MCF 10A (cell line): Measurements from ENCODE around the gene PRDM2. TPM values are rescaled to one million over a fixed set of nuclear protein-coding genes. Genes with fewer than 3 reads are reported as not detected.
A peak's percentile ranks its signal among the peaks of the same experiment; 100 is the strongest.
"Not testable (repeated sequence)": the region's sequence is repeated elsewhere in the genome, so short reads cannot be mapped to it uniquely, and the experiment has no call there.

Experiments
- BruUV-seq: library from RNA; stranded (reverse); fragments of 400-500 nt; replicated peaks from 2 replicates; lab custom pipeline; 2021; lab: Mats Ljungman, UMichigan
- CTCF ChIA-PET: fragments of 300-600 bp; sonication (Branson Sonifier 250); formaldehyde crosslinking; extraction: SDS; loops from one replicate; lab custom pipeline; 2021; ENCODE audit warnings: antibody characterized with exemption, inconsistent platforms; lab: Yijun Ruan, JAX
- POLR2A ChIA-PET: fragments of 300-600, 350-650 bp; sonication (Branson Sonifier 250); formaldehyde crosslinking; extraction: SDS; loops from one replicate; lab custom pipeline; 2020; ENCODE audit warnings: antibody characterized with exemption, inconsistent platforms; lab: Yijun Ruan, JAX
- DNase-seq: peaks from one replicate; pipeline ENCODE4 v3.0.0-alpha.2; 2018; ENCODE audit not compliant: unreplicated experiment
- H3K27ac Mint-ChIP-seq: one replicate; pipeline ENCODE4 v1.8.0; 2022; ENCODE audit warnings: mild to moderate bottlenecking, low read depth, mixed read lengths; ENCODE audit not compliant: unreplicated experiment
- H3K27me3 Mint-ChIP-seq: one replicate; pipeline ENCODE4 v1.8.0; 2022; ENCODE audit warnings: mixed read lengths; ENCODE audit not compliant: insufficient read depth, unreplicated experiment
- H3K36me3 Mint-ChIP-seq: one replicate; pipeline ENCODE4 v1.8.0; 2022; ENCODE audit warnings: mild to moderate bottlenecking, moderate library complexity, mixed read lengths; ENCODE audit not compliant: insufficient read depth, unreplicated experiment
- H3K4me1 Mint-ChIP-seq: one replicate; pipeline ENCODE4 v1.8.0; 2022; ENCODE audit warnings: mixed read lengths; ENCODE audit not compliant: insufficient read depth, unreplicated experiment
- H3K4me3 Mint-ChIP-seq: one replicate; pipeline ENCODE4 v1.8.0; 2022; ENCODE audit warnings: mild to moderate bottlenecking, moderate library complexity, mixed read lengths; ENCODE audit not compliant: unreplicated experiment
- H3K9me3 Mint-ChIP-seq: one replicate; pipeline ENCODE4 v1.8.0; 2022; ENCODE audit warnings: mixed read lengths; ENCODE audit not compliant: unreplicated experiment
- CTCF ChIP-seq: fragments of 200-600 bp; IDR thresholded peaks from one replicate; pipeline ENCODE4 v1.8.0; 2022; ENCODE audit warnings: antibody characterized with exemption, mild to moderate bottlenecking; ENCODE audit not compliant: unreplicated experiment
- intact Hi-C: fragments of 100-400 bp; cut with micrococcal nuclease; formaldehyde crosslinking; loops from 2 replicates; pipeline ENCODE4 v1.14.1; 2022
- total RNA-seq: library from RNA; stranded (reverse); gene quantifications from 2 replicates; pipeline ENCODE4 v1.2.3, GENCODE V29; 2022

The PRDM2 gene
- total RNA-seq, 1 experiment from 2014 or later = 26.6 TPM

- BruUV-seq = no TSS peak
- ChIA-PET CTCF (interaction anchor here (0.5 to 1.2 kb wide), 4 partner anchors 42 to 1364 kb away, joined by 3 read pairs; no protein-coding TSS in a partner anchor), POLR2A (interaction anchor here (1.6 to 2.0 kb wide), 2 partner anchors 19 to 266 kb away, joined by 3 to 6 read pairs; no protein-coding TSS in a partner anchor)
- intact Hi-C loops = no loop called here
- H3K27me3 Mint-ChIP-seq = no peaks in the 10 kb centered on the region
- DNase-seq = no peak
- H3K36me3 Mint-ChIP-seq = no peaks in the 10 kb centered on the region
- no peak for TF ChIP-seq CTCF
- peak overlapping the region; percentile 33 for H3K27ac Mint-ChIP-seq
- H3K4me3 Mint-ChIP-seq = no peak overlapping the region
- H3K4me1 Mint-ChIP-seq = peaks cover 12% of the 10 kb centered on the region
- H3K9me3 Mint-ChIP-seq = no peaks in the 10 kb centered on the region
These were observed 16.8 kb upstream of the PRDM2 start for GRCh38 chr1:13683206-13683605.

- H3K36me3 Mint-ChIP-seq = no peaks in the 10 kb centered on the region
- no peak for TF ChIP-seq CTCF
- intact Hi-C loops = no loop called here
- peaks cover 7% of the 10 kb centered on the region for H3K4me1 Mint-ChIP-seq
- ChIA-PET CTCF (interaction anchor here (1.1 to 1.2 kb wide), 2 partner anchors 22 to 38 kb away, joined by 3 to 4 read pairs; no protein-coding TSS in a partner anchor), POLR2A (no interaction called here)
- H3K27me3 Mint-ChIP-seq = no peaks in the 10 kb centered on the region
- H3K9me3 Mint-ChIP-seq = no peaks in the 10 kb centered on the region
- no peak for DNase-seq
- no peak overlapping the region for H3K27ac Mint-ChIP-seq
- H3K4me3 Mint-ChIP-seq = no peak overlapping the region
- no TSS peak for BruUV-seq
These were observed 12.8 kb upstream of the PRDM2 start for GRCh38 chr1:13687151-13687715.

- DNase-seq, H3K4me1 Mint-ChIP-seq, BruUV-seq, H3K27ac Mint-ChIP-seq, H3K36me3 Mint-ChIP-seq, intact Hi-C loops, H3K9me3 Mint-ChIP-seq, CTCF ChIA-PET, H3K27me3 Mint-ChIP-seq, H3K4me3 Mint-ChIP-seq: not testable (repeated sequence)
- POLR2A ChIA-PET = interaction anchor here (1.1 kb wide), 1 partner anchor 20 kb away, joined by 3 read pairs; no protein-coding TSS in a partner anchor
These were observed 6.9 kb upstream of the PRDM2 start for GRCh38 chr1:13693094-13693493.

GRCh38 chr1:13694886-13695684, 4.9 kb upstream of the PRDM2 start:
- Mint-ChIP-seq H3K36me3 (no peaks in the 10 kb centered on the region), H3K27me3 (no peaks in the 10 kb centered on the region), H3K27ac (no peak overlapping the region), H3K9me3 (peaks cover 15% of the 10 kb centered on the region), H3K4me1 (peaks cover 6% of the 10 kb centered on the region), H3K4me3 (no peak overlapping the region)
- intact Hi-C loops = no loop called here
- no peak for DNase-seq
- no peak for TF ChIP-seq CTCF
- ChIA-PET CTCF (interaction anchor here (0.9 kb wide), 1 partner anchor 9 kb away, joined by 3 read pairs; no protein-coding TSS in a partner anchor), POLR2A (no interaction called here)
- BruUV-seq = no TSS peak
